Kidney (tissue), 14 donors: ENCODE results near the gene CSDE1. TPM values are rescaled to one million over a fixed set of nuclear protein-coding genes. Genes with fewer than 3 reads are reported as not detected.

Experiments used
- DNase-seq, 5 donors: peaks; one replicate each; pipeline ENCODE4 v3.0.0-alpha.2; 2013 to 2020
- FAIRE-seq: peaks from 2 replicates; lab custom pipeline; 2012; peaks lifted over from hg19 to GRCh38; lab: Jason Lieb, UNC
- H3K27ac ChIP-seq, 2 donors: one replicate each; pipeline ENCODE4 v1.7.0; 2013; ENCODE audit warnings: low read depth in 2 of 2, low read length in 2 of 2, inconsistent platforms in 1 of 2
- H3K27me3 ChIP-seq: one replicate; pipeline ENCODE4 v1.7.1; 2013; ENCODE audit warnings: low read length, inconsistent platforms; ENCODE audit not compliant: control insufficient read depth, insufficient read depth
- H3K36me3 ChIP-seq, 3 donors: one replicate each; pipeline versions ENCODE4 v1.7.0 to v1.7.1; 2013; ENCODE audit warnings: low read length in 3 of 3, control low read depth in 1 of 3, inconsistent platforms in 1 of 3; ENCODE audit not compliant: insufficient read depth in 3 of 3, control insufficient read depth in 2 of 3
- H3K4me1 ChIP-seq, 3 donors: one replicate each; pipeline versions ENCODE4 v1.7.0 to v1.7.1; 2013; ENCODE audit warnings: low read length in 3 of 3, inconsistent platforms in 1 of 3, low read depth in 1 of 3; ENCODE audit not compliant: control insufficient read depth in 2 of 3, insufficient read depth in 2 of 3
- H3K4me3 ChIP-seq, 3 donors: one replicate each; pipeline versions ENCODE4 v1.7.0 to v1.8.1; 2013; ENCODE audit warnings: low read length in 3 of 3, control low read depth in 1 of 3, inconsistent platforms in 1 of 3
- H3K9ac ChIP-seq, 3 donors: one replicate each; pipeline versions ENCODE4 v1.7.0 to v1.7.1; 2013; ENCODE audit warnings: low read length in 3 of 3, control low read depth in 1 of 3, inconsistent platforms in 1 of 3
- H3K9me3 ChIP-seq, 3 donors: one replicate each; pipeline versions ENCODE4 v1.7.0 to v1.7.1; 2013; ENCODE audit warnings: low read length in 3 of 3, control low read depth in 1 of 3, inconsistent platforms in 1 of 3; ENCODE audit not compliant: control insufficient read depth in 2 of 3, insufficient read depth in 1 of 3
- CTCF ChIP-seq: IDR thresholded peaks from 3 replicates; pipeline ENCODE4 v1.5.1; 2012; ENCODE audit warnings: mild to moderate bottlenecking, moderate library complexity, borderline replicate concordance; ENCODE audit not compliant: insufficient read depth; ENCODE audit errors: extremely low read depth
- intact Hi-C: fragments of 100-400 bp; cut with DNase I; formaldehyde crosslinking; loops from one replicate; pipeline ENCODE4 v1.11.1; 2022
- polyA plus RNA-seq: library from polyadenylated mRNA; stranded (reverse); fragments of 350-450 nt; fragmentation: Illumina TruSeq; extraction: RNeasy Lipid Tissue Mini Kit (QIAGEN cat#74804); gene quantifications from one replicate; pipeline ENCODE4 v1.2.3, GENCODE V29; 2014; ENCODE audit warnings: low read depth, low replicate concordance; ENCODE audit not compliant: insufficient read depth
- total RNA-seq: library from RNA; stranded (reverse); fragmentation: NEBNext Ultra II Directional; extraction: Animal tissue kit (Norgen Biotek cat#: 25700); gene quantifications from one replicate; pipeline ENCODE4 v1.2.1, GENCODE V29; 2021
- donor health status: control.
- donor health status: control.
- donor health status: control.
- donor health status: control.
- donor health status: control.
- donor health status: DM: yes; HTN: yes; CAD: no.
- donor health status: Normal renal cell carcinoma (clear cell type).

Gene CSDE1
- total and polyA plus RNA-seq, 2 donors from 2014 or later, result 165 to 486 TPM

DNA sequence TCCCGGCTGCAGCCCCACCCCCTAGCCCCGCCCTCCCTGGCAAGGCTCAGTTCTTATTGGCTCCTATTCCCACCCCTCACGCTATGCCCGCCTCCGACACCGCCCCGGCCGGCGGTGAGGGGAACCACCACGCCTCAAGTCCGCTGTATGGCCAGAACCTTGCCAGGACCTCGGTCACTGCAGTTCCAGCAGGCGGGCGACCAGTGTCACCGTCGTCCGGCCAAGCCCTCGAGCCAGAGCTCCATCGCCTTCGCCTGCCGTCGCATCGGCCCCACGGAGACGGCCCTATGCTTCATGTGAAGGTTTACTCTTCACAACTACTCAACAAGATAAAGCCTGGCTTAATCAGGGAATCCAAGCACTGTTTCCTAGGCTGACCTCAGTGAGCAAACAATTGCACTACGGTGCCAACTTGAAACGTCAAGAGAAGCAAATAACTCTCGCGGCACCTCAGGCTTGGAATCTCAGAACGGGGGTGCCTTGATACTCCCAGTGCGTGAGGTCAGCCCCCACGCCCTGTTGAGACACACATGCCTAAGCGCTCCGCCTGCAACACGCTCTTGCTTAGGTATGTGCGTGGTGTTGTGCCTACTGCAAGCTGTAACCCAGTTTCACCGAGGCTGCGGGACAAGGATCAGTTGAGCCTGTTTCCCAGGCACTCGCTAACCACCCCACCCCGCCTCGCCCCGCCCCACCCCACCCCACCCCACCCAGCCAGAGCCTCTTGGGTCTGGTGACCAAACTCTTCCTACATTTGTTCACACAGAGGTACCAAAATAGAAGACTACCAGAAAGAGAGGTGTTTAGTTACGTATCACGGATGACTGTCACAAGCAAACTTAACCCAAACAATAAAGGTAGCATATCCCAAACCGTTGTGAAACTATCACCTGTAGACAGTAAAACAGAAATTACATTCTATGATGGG is 87.4 kb downstream of the CSDE1 start:
- intact Hi-C loops, result no loop called here
- Histone ChIP-seq H3K4me3 (peak overlapping the region; percentile 74 to 82 (median 75)), H3K9me3 (no peaks in the 10 kb centered on the region), H3K27ac (peak overlapping the region; percentile 0 to 14), H3K4me1 (peaks cover 0 to 4% (median 0%) of the 10 kb centered on the region in 3 donors), H3K36me3 (no peaks in the 10 kb centered on the region), H3K9ac (peak overlapping the region; percentile 60 to 85 (median 83)), H3K27me3 (no peaks in the 10 kb centered on the region)
- DNase-seq (peak; percentile 92 to 97 (median 94)), FAIRE-seq (no peak)
- no peak for TF ChIP-seq CTCF

GRCh38 chr1:114669562-114670082 is 88.2 kb downstream of the CSDE1 start, which contains the start of gene DENND2C:
TSS of gene DENND2C (minus strand) at chr1:114670049. CDS start at chr1:114625984, 44,065 bp downstream.
- intact Hi-C loops, result no loop called here
- H3K9ac ChIP-seq, result peak within 1 kb of the TSS; percentile 60 to 85 (median 83)
- no peaks in the 10 kb centered on the region for H3K27me3 ChIP-seq
- DNase-seq (no peak), FAIRE-seq (no peak)
- H3K9me3 ChIP-seq, result no peaks in the 10 kb centered on the region
- no peak for TF ChIP-seq CTCF
- no peaks in the 10 kb centered on the region for H3K36me3 ChIP-seq
- peaks cover 0 to 4% (median 0%) of the 10 kb centered on the region in 3 donors for H3K4me1 ChIP-seq
- H3K27ac ChIP-seq, result peak within 1 kb of the TSS; percentile 14 to 65
- H3K4me3 ChIP-seq, result peak within 1 kb of the TSS; percentile 74 to 82 (median 75)

DNA sequence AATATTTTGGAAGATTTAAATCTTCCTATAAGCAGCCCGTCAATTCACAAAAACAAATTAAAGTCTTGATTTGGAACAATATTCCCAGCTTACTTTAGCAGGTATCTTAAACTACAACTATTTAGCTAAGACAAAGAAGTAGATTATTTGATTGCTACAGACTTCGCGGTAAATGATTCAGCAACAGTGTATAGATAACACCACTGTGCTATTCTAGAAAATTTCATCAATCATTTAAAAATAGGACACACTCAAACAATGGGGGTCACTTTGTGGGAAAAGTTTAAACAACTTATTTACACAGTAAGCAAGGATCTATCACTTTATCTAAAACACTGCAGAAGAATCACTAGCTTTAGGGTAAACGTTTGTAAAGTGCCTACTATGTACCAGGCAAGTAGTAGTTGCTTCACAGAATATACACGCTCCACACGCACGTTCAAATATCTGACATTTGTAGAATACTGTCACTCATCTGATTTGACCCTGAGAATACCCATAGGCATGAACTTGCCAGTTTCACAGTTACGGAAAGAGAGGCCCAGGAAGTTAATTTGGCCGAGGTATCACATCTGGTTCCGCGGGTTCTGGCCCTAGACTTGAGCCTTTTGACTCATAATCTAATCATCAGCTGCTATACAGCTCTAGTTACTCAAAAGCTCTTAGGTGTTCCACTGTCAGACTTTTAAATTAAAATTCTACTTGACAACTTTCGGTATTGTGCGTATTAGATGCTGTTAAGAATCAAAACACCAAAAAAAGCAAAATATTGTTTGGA is 88.8 kb downstream of the CSDE1 start:
- Histone ChIP-seq H3K9ac (peak overlapping the region; percentile 26 to 83 (median 37)), H3K27me3 (no peaks in the 10 kb centered on the region), H3K4me1 (peaks cover 0 to 4% (median 0%) of the 10 kb centered on the region in 3 donors), H3K27ac (peak overlapping the region in 1 of 2 donors; percentile 65), H3K4me3 (peak overlapping the region; percentile 74 to 82 (median 75)), H3K36me3 (no peaks in the 10 kb centered on the region), H3K9me3 (no peaks in the 10 kb centered on the region)
- DNase-seq (peak in 1 of 5 donors; percentile 16), FAIRE-seq (no peak)
- intact Hi-C loops, result no loop called here
- no peak for TF ChIP-seq CTCF
